Right ventricle myocardium inferior (tissue), 1 donor: ENCODE data around the gene PDCL2. TPM values are rescaled to one million over a fixed set of nuclear protein-coding genes. Genes with fewer than 3 reads are reported as not detected.

ENCODE experiments used
- total RNA-seq: library from RNA; stranded (reverse); fragmentation: NEBNext Ultra II Directional; extraction: Animal tissue kit (Norgen Biotek cat#: 25700); gene quantifications from one replicate; pipeline ENCODE4 v1.2.1, GENCODE V29; 2021
- donor health status: DM: no; HTN: yes; CAD: no; lungs with severe emphysema.

The PDCL2 gene
- total RNA-seq, 1 donor from 2014 or later = not detected

Other genes starting within 250 kb of the PDCL2 start
- 9.5 TPM for gene SRD5A3, start 246.0 kb downstream of the PDCL2 start, total RNA-seq
- gene TMEM165, start 196.3 kb downstream of the PDCL2 start, total RNA-seq = 38.3 TPM
- 36.2 TPM for gene CLOCK, start 45.3 kb downstream of the PDCL2 start, total RNA-seq
- gene NMU, start 44.1 kb upstream of the PDCL2 start, total RNA-seq = not detected
- gene EXOC1L, start 227.5 kb upstream of the PDCL2 start, total RNA-seq = not detected